Type B pancreatic cell (in vitro differentiated cells): ENCODE measurements around the gene EFCAB11. TPM values are rescaled to one million over a fixed set of nuclear protein-coding genes. Genes with fewer than 3 reads are reported as not detected.

Experiments used
- DNase-seq: peaks from one replicate; pipeline ENCODE4 v3.0.0; 2021; ENCODE audit warnings: mixed read lengths; ENCODE audit not compliant: unreplicated experiment; ENCODE audit errors: extremely low spot score
- H3K27ac Mint-ChIP-seq: 2 replicates; pipeline ENCODE4 v1.8.0; 2021; ENCODE audit warnings: mild to moderate bottlenecking, mixed read lengths
- H3K27me3 Mint-ChIP-seq: 2 replicates; pipeline ENCODE4 v1.8.0; 2021; ENCODE audit warnings: mixed read lengths
- H3K36me3 Mint-ChIP-seq: 2 replicates; pipeline ENCODE4 v1.8.0; 2021; ENCODE audit warnings: mixed read lengths
- H3K4me1 Mint-ChIP-seq: one replicate; pipeline ENCODE4 v1.8.0; 2021; ENCODE audit warnings: mixed read lengths; ENCODE audit not compliant: unreplicated experiment
- H3K4me3 Mint-ChIP-seq: 2 replicates; pipeline ENCODE4 v1.8.0; 2021; ENCODE audit warnings: mild to moderate bottlenecking, mixed read lengths
- H3K9me3 Mint-ChIP-seq: 2 replicates; pipeline ENCODE4 v1.8.0; 2021; ENCODE audit warnings: mixed read lengths
- CTCF ChIP-seq: fragments of 200-600 bp; sonication (generic); conservative IDR thresholded peaks from 2 replicates; pipeline ENCODE4 v1.5.0; 2021; ENCODE audit warnings: antibody characterized with exemption, mild to moderate bottlenecking
- total RNA-seq: library from RNA; stranded (reverse); gene quantifications from 2 replicates; pipeline ENCODE4 v1.2.1, GENCODE V29; 2021; ENCODE audit warnings: low replicate concordance

The EFCAB11 gene
- total RNA-seq, 1 donor from 2014 or later = 16.0 TPM

- Mint-ChIP-seq H3K9me3 (no peaks in the 10 kb centered on the region), H3K27me3 (no peaks in the 10 kb centered on the region), H3K4me3 (no peak overlapping the region), H3K27ac (no peak overlapping the region), H3K36me3 (no peaks in the 10 kb centered on the region), H3K4me1 (peaks cover 12% of the 10 kb centered on the region)
- no peak for TF ChIP-seq CTCF
- no peak for DNase-seq
Observed at GRCh38 chr14:89807151-89807550, 147.4 kb downstream of the EFCAB11 start.

GRCh38 chr14:89806451-89806850, 148.1 kb downstream of the EFCAB11 start:
- Mint-ChIP-seq H3K9me3 (no peaks in the 10 kb centered on the region), H3K36me3 (no peaks in the 10 kb centered on the region), H3K27me3 (no peaks in the 10 kb centered on the region), H3K4me3 (no peak overlapping the region), H3K27ac (no peak overlapping the region), H3K4me1 (peaks cover 12% of the 10 kb centered on the region)
- no peak for TF ChIP-seq CTCF
- no peak for DNase-seq

GRCh38 chr14:89805501-89805900, 149.0 kb downstream of the EFCAB11 start:
- H3K4me3 Mint-ChIP-seq = no peak overlapping the region
- H3K27me3 Mint-ChIP-seq = no peaks in the 10 kb centered on the region
- peaks cover 5% of the 10 kb centered on the region for H3K9me3 Mint-ChIP-seq
- H3K36me3 Mint-ChIP-seq = no peaks in the 10 kb centered on the region
- TF ChIP-seq CTCF = no peak
- H3K27ac Mint-ChIP-seq = no peak overlapping the region
- no peak for DNase-seq
- H3K4me1 Mint-ChIP-seq = peaks cover 12% of the 10 kb centered on the region

GRCh38 chr14:89803542-89803941, 151.0 kb downstream of the EFCAB11 start:
- H3K27me3 Mint-ChIP-seq = no peaks in the 10 kb centered on the region
- H3K27ac Mint-ChIP-seq = no peak overlapping the region
- H3K4me3 Mint-ChIP-seq = no peak overlapping the region
- DNase-seq = no peak
- peaks cover 12% of the 10 kb centered on the region for H3K4me1 Mint-ChIP-seq
- TF ChIP-seq CTCF = no peak
- no peaks in the 10 kb centered on the region for H3K36me3 Mint-ChIP-seq
- peaks cover 5% of the 10 kb centered on the region for H3K9me3 Mint-ChIP-seq

- no peak overlapping the region for H3K4me3 Mint-ChIP-seq
- no peak for DNase-seq
- H3K27me3 Mint-ChIP-seq = no peaks in the 10 kb centered on the region
Observed at GRCh38 chr14:89801136-89801535, 153.4 kb downstream of the EFCAB11 start.

More at GRCh38 chr14:89801136-89801535, 153.4 kb downstream of the EFCAB11 start:
- Mint-ChIP-seq H3K9me3 (peaks cover 5% of the 10 kb centered on the region), H3K36me3 (no peaks in the 10 kb centered on the region), H3K4me1 (peaks cover 1% of the 10 kb centered on the region), H3K27ac (no peak overlapping the region)
- no peak for TF ChIP-seq CTCF
